Fibroblast of upper back skin (primary cell): Measurements from ENCODE around the gene DAGLA.
"Not testable (repeated sequence)": the region's sequence is repeated elsewhere in the genome, so short reads cannot be mapped to it uniquely, and the experiment has no call there.

Experiments used
- DNase-seq: peaks from one replicate; pipeline ENCODE4 v3.0.0-alpha.2; 2013

The DAGLA gene

GRCh38 chr11:61679893-61680621 lies at the start of gene DAGLA:
DAGLA (plus strand) TSS chr11:61680391; CDS start chr11:61720156, 39,765 bp downstream.
- DNase-seq, result peak; percentile 53

GRCh38 chr11:61632096-61632495 lies 48.1 kb upstream of the DAGLA start:
- no peak for DNase-seq

GRCh38 chr11:61635304-61635703 lies 44.9 kb upstream of the DAGLA start:
- no peak for DNase-seq

- DNase-seq, result no peak
These were observed 44.4 kb upstream of the DAGLA start for GRCh38 chr11:61635787-61636186.

- DNase-seq, result no peak
These were observed 43.5 kb upstream of the DAGLA start for GRCh38 chr11:61636676-61637075.

- no peak for DNase-seq
These were observed 42.9 kb upstream of the DAGLA start for GRCh38 chr11:61637277-61637676.

- DNase-seq, result peak; percentile 12
These were observed 40.3 kb upstream of the DAGLA start for GRCh38 chr11:61639816-61640443.

GRCh38 chr11:61642162-61642561 lies 38.0 kb upstream of the DAGLA start:
- no peak for DNase-seq

GRCh38 chr11:61645179-61645868 lies 34.9 kb upstream of the DAGLA start:
- DNase-seq, result no peak

GRCh38 chr11:61647529-61647928 lies 32.7 kb upstream of the DAGLA start:
- DNase-seq, result no peak

GRCh38 chr11:61650781-61651571 lies 29.2 kb upstream of the DAGLA start:
- no peak for DNase-seq

GRCh38 chr11:61652135-61652534 lies 28.1 kb upstream of the DAGLA start:
- no peak for DNase-seq

GRCh38 chr11:61654397-61654829 lies 25.8 kb upstream of the DAGLA start:
- DNase-seq, result no peak

GRCh38 chr11:61655266-61656159 lies 24.7 kb upstream of the DAGLA start:
- not testable (repeated sequence) for DNase-seq

- DNase-seq, result no peak
These were observed 23.7 kb upstream of the DAGLA start for GRCh38 chr11:61656347-61657077.

- no peak for DNase-seq
These were observed 22.5 kb upstream of the DAGLA start for GRCh38 chr11:61657566-61658290.

- DNase-seq, result no peak
These were observed 20.6 kb upstream of the DAGLA start for GRCh38 chr11:61659413-61660196.

GRCh38 chr11:61660997-61661396 lies 19.2 kb upstream of the DAGLA start:
- DNase-seq, result not testable (repeated sequence)

GRCh38 chr11:61666684-61667297 lies 13.4 kb upstream of the DAGLA start:
- no peak for DNase-seq
